ENCODE data around the gene ACTRT2. TPM values are rescaled to one million over a fixed set of nuclear protein-coding genes. Genes with fewer than 3 reads are reported as not detected.

The ACTRT2 gene
- total RNA-seq, result not detected in 2 replicates
- polyA plus RNA-seq (2012), result not detected

DNA sequence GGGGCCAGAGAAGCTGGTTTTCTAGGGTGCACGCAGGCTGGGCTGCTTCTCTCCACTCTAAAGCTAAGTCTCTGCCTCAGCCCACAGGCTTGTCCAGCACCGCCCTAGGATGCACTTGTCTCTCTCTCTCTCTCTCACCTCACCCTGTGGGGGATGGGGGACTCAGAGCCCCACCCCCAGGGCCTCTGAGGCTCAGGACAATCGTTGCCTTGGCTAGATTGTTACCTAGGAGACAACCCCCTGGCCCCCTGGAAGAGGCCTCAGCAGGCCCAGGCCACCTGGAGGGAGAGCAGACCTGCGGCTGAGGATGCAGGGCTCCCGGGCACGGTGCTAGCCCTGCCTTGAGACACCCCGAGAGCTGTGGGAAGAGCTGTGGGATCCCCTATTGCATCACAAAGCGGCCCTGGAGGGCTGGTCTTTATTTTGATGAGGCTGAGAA, at the start of gene ACTRT2:
Gene ACTRT2 (plus strand): TSS at position 235 of the 439 bp plus-strand sequence. CDS start 220 bp downstream, outside the sequence.
- DNase-seq (ENCODE audit: low read depth), result no peak

DNA sequence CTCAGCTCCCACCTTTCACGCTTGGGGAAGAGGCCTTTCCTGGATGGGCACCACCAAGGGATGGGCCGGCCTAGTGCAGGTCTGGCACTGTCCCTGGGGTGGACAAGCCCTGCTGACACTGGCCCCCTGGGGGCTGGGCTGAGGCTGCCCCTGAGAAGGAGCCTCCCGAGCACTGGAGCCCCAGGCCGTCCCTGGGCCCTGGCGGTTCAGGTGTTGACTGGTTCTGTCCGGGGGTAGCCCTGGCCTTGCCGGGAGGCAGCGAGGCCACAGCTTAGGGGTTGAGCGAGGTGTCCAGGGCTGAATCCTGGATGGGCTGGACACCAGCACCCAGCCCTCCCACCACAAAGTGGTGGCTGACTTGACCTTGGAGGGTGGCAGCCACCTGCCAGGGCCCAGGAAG, 49.7 kb upstream of the ACTRT2 start:
- no peak for DNase-seq (ENCODE audit: low read depth)

DNA sequence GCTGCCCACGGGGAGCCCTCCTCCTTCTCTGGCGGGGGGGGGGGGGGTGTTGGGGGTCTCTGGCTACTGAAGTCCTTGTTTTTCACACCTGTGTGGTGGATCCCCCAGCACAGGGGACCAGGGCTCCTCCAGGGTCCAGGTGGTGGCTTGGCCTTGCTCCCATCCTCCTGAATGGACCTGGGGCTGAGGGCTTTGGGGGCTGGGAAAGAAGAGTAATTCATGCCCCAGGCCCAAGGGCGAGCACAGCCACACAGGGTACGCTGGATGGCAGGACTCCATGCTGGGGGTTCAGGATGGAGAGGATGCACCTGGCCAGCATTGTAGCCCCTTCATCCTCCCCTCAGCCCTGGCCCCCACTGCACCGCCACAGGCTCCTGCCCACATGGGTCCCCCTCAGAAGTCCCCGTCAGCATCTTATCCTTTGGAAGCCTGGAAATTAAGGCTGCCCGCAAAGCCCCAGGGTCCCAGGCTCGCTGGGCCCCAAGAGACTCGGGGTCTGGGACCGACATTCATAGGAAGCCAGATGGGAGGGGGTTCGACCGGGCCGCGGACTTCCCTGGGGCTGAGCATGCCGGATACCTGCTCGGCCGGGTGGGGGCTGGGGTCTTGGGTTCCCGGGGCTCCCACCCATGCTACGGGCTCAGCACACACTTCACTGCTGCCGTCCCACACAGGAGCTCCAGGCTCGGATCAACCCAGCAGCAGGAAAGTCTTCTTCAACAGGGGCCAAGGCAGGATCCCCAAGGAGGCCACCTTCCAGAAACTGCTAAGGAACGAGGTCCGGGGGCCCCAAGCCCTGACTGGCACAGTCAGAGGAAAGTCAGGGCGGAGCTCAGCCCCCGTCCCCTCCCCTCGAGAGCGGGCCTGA, 49.0 kb upstream of the ACTRT2 start:
- no peak for DNase-seq (ENCODE audit: low read depth)

DNA sequence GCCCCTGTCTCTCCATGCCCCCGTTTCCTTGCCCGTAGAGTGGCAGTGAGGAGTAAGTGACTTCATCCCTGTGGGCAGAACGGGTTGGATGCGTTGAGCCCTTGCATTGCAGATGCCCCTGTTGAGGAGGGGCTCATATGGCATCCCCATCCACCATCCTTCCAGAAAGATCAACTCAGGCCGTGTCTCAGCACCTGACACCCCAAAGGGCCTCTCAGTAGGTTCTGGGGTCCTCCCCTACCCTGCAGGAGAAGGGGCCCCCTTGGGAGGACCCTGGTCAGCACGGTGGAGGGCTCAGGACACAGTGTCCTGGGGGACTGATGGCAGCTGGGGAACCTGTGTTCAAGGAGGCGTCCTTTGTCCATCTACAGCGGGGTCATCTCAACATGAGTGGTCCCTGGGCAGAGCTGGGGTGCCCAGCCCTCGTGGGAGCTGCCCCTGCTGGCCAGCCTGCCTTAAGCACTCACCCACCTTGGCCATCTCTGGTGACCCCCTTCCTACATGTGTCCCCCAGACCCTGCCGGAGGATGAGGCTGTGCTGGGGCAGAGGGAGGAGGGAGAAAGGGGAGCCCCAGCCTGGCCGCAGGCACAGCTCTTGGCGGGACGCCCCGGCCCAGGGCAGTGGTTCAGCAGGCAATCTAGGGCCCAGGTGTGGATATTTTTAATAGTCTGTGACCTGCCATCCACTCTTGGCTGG, 48.2 kb upstream of the ACTRT2 start:
- DNase-seq (ENCODE audit: low read depth), result no peak

DNA sequence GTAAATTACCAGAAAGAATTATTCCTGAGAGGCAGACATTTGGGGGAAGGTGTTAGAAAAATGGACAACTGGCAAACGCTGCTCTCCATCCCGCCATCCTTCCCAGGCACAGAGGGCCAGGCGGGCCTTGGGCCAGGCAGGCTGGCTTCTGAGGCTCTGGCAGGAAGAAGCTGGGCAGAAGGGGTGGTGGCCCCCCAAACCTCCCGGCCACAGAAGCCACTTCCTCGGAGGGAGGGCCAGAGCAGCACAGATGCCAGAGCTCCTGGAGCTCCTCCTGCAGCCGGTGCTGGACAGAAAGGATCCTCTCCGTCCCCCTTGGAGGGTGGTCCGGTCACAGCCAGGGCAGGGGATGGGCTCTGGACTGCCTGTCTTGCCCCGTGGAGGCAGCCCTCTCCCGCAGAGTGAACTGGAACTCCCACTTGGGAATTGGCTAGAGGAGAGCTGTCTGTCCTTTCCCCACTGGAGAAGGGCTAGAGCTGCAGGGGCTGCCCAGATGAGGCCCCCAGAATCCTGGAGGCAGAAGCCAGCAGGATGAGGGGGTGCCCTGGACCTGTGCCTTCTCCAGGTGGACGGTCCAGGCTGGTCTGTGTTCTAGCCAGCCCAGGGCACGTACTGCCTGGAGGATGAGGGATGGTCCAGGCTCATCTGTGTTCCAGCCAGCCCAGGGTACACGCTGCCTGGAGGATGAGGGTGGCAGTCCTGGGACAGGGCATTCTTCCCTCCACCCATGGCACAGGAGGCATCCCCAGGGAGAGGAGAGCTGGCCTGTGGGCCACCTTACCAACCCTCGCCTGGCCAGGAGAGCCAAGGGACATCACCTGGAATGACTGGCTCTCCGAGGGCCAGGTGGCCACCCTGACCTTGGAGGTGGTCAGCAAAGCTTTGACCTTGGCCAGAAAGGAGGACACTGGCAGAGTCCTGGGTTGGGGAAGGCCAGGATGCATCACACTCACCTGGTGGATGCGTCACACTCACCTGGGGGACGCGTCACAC, 47.4 kb upstream of the ACTRT2 start:
- no peak for DNase-seq (ENCODE audit: low read depth)

DNA sequence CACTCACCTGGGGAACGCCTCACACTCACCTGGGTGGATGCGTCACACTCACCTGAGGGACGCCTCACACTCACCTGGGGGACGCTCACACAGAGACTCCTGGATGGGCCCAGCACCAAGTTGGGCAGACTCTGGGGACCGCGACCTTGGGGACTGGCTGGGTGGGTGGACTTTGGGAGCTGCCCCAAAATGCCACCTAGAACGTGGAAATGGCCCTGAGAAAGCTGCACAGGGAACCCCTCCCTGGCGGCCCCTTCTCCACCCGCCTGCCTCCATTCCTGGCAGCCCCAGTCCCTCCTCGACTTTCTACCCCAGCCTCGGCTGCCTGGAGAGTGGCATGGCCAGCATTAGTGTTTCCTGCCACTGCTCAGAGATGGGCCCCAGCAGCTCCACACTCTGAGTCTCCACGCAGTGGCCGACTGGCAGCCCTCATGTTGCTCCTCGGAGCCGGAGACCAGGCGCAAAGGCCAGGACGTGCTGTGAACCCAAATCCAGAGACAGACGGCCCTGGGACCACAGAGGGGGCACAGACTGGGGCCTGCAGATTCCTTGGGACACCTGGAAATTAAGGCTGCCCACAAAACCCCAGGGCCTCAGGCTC, 46.5 kb upstream of the ACTRT2 start:
- no peak for DNase-seq (ENCODE audit: low read depth)

DNA sequence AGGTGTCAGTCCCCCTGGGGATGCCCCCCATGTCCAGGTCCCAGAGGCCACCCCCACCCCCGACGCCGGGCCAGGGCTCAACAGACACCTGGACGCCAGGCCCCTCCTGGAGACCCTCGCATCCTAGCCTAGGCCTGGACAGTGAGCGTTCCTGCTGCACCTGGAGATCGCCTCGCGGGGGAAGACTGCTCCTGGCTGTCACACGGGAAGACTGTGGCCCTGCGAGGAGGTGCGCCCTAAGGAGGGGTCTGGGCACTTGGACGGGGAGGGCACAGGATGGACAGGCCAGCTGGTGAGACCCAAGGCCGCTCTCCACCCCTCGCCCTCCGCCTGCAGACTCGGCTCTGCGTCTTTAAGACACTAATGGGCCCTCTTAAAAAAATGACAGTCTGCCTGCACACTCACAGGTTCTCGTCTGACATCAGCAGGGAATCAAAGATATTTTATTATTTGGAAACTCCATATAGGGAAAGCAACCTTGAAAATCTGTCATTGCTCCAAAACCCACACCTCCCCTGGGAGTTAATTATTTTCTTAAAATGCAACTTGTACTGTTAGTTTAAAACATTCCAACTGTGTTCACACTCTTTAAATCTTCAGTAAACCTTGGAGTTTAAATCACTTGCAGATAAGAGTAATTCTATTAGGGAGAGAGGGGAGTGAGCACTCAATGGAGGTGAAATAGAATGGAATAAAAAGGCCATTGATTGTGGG, 45.6 kb upstream of the ACTRT2 start:
- DNase-seq (ENCODE audit: low read depth), result no peak

DNA sequence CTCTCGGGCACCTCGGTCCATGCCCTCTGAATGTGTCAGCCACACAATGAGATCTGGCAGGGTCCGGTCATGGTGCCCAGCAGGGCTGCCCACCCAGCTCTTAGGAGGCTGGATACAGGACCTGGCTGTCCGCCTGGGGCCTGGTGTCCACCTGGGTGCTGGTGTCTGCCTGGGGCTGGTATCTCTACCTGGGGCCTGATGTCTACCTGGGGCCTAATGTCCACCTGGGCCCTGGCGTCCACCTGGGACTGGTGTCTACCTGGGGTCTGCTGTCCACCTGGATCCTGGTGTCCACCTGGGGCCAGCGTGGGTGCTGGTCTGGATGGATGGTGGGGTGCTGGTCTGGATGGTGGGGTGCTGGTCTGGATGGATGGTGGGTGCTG, 45.1 kb upstream of the ACTRT2 start:
- no peak for DNase-seq (ENCODE audit: low read depth)

DNA sequence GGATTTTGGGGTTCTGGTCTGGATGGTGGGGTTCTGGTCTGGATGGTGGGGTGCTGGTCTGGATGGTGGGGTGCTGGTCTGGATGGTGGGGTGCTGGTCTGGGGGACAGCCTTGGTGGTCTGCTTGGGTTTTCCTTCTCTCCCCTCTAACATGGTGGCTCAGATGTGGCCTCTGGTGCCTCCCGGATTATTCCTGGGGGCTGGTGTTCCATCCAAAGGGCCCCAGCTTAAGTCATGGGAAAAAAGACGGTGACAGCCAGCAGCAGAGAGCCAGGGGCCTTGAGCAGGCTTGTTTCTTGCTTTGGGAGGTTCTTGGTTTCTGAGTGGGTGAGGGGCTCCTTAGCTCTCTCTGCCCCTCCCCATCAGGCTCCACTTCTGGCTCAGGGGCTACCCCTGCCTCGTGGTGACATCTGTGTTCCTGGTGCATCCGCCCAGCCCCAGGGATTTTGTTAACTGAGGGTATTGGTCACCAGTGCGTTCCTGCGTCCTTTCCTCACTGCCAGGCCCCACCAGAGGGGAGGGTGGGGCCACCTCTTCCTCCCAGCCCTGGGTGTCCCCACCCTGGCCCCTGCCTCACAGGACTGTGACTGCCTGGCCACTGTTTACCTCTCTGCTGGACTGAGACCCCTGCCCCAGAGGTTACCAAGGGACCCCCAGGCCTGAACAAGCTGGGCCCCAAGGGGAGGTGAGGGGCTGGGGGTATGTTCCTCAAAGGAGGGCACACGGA, 43.2 kb upstream of the ACTRT2 start:
- no peak for DNase-seq (ENCODE audit: low read depth)

DNA sequence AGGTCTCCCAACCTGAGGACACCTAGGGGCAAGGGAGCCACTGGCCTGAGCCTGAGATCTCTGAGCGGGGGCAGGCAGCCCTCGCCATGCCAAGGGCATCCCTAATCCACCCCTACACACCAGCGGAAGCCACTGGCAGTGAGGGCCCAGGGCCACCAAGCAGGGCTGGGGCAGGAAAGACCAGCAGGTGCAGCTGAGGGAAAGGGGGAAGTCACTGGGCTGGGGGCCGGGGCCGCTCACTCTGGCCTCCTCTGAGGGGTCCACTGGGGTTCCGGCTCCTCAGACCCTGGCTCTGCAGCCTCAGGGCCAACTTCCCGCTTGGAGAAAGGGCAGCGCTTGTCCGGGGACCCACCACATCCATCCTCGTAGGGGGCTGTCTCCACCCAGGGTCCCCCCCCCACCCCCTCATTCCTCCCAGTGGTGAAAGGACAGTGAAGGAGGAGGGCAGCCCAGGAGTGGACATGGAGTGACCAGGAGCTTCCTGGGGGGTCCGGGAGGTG, 42.5 kb upstream of the ACTRT2 start:
- DNase-seq (ENCODE audit: low read depth), result no peak

DNA sequence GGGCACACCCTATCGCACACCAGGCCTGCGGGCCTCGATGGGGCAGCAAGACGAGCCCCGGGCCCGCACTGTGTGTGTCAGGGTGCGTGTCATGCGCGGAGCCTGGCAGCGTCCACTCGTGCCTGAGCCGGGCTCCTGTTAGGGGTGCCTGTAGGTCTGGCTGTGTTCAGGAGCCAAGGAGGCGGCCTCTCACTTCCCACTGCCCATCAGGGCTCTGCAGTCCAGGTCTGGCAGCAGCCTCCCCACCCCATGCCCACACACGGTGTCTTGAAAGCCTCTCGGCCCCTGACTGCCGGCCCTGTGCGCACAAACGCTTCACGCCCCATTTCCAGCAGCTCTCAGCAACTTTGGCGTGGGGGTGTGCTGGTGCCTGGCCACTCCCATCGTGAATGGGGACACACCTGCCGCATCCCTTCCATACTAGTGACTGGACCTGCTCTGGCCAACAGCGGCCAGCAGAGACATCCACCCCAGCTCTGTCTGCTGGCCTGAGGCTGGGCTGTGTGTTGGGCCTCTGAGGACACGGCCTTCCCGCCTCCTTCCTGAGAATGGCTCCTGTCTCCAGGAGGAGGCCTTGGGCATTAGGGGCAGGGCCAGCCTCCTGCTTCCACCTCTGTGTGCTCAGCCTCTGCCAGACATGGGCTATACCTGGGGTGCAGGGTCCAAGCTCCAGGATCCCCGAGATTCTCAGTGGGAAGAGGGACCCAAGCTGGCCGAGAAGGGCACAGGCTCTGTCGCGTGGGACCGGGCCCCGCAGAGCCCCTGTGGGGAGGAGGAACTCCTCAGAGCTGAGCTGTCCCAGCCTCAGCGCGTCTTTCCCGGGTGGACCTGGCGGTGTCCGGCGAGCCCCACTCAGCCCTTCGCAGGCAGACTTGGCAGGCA, 41.8 kb upstream of the ACTRT2 start:
- no peak for DNase-seq (ENCODE audit: low read depth)

DNA sequence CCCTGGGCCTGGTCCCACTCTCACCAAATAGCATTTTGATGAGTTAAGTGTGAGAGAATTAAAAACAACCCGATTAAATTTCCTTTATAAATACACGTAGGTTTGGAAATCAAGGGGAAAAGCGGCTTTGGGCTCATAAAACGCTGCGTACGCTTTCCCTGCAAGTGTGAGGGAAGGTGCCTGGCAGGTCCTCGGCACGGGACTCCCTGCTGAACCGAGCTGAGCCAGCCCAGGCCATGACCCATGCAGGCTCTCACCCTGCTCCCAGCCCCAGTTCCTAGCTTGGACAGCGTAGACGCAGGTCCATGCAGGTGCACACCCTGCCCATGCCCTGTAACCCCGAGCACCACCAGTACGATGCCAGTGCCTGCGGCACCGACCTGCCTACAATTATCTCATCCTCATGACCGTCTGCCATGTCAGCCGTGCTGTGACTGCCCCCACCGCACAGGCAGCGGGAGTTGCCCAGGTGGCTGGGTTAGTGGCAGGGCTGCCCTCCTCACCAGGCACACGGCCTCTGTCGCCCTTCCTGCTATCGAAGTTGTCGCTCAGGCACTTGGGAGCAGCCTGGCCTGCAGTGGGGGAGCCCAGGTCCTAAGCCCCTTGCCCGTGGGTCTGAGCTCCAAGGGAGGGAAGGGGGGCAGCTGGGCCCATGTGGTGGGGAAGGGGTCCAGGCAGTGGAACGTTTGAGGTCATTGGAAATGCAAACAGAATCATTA, 41.0 kb upstream of the ACTRT2 start:
- no peak for DNase-seq (ENCODE audit: low read depth)

DNA sequence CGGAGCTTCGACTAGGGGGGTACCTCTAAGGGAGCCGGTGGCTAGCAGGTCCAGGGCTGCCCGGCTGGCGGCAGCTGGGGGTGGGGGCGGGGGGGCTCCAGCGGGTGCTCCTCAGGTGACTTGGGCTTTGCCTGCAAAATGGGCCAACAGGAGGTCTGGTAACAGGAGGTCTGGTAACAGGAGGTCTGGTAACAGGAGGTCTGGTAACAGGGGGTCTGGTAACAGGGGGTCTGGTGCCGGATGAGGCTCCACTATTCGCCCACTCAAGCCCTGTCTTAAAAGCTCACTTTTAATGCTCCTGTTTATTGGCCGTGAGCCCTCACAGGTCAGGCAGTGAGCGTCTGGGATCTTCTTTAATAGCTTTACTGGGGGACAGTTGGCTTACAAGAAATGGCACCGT, 40.4 kb upstream of the ACTRT2 start:
- no peak for DNase-seq (ENCODE audit: low read depth)

DNA sequence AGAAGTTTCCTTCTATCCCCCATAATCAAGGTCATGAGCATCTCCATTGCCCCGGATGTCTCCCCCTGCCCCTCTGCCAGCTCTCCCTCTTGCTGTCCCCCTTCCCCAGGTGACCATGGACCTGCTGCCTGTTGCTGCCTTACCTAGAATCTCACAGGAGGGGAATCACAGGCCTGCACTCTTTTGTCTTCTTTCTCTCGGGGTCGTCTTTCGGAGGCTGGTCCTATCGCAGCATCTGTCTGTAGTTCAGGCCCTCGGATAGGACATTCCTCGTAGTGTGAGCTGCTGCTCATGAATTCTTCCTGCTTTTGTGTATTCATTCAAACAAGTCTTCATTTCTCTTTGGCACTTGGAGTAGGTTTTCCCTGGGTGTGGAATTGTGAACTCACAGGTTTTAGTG, 39.9 kb upstream of the ACTRT2 start:
- DNase-seq (ENCODE audit: low read depth), result no peak

DNA sequence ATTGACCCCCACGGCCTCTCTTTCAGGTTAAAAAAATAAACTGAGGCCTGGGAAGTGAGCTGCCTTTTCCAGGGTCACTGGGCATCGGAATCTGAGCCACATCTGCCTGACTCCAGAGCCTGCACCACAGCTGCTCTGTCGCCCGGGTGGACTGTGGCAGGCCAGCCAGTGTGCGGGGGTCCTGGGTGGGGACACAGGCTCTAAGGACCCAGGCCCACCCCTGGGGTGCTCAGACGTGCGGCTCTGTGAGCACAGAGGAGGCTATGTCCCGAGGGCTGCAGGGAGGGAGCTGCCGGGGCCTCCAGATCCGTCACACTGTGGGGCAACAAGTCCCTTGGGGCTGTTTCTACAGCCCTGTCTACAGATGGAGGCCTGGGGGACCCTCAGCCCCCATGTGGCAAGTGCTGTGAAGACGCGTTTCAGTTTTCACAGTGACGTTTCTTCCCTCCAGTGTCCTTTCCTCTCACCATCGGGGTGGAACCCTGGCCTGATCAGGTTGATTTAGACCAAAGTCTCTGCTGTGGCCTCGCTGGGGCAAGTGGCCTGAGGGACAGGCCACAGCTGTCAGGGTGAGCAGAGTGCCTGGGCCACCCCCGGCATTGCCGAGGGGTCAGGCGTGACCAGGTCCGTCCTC, 39.2 kb upstream of the ACTRT2 start:
- no peak for DNase-seq (ENCODE audit: low read depth)

DNA sequence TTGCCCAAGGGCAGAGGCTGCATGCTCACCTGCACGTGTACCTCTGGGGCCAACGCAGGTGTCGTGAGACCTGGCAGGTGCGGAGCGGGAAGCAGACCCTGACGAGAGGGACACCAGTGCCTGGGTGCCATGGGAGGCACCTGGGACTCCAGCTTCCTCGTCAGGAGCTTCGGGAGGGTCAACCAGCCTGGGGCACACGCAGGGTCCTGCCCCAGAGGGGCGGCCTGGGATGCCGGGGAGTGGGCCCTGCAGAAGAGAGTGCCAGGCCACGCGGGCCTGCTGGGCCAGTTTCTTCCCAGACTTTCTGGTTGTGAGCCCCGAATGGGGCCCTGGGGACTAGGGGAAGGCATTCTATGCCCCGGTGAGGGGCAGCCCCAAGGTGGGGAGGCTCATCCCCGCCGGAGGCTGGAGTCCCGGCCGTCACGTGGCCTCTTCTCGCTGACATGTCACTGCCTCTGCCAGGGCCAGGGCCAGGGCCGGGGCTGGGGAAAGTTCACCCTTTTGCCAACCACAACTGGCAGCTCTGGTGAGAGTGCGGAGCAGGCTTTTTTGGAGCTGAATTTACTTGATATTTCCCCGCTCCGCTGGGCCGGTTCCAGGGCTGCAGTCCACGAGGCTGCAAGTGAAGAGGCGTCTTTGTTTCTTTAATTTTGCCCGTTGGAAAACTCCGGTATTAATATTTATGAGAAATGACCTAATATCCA, 38.5 kb upstream of the ACTRT2 start:
- no peak for DNase-seq (ENCODE audit: low read depth)

DNA sequence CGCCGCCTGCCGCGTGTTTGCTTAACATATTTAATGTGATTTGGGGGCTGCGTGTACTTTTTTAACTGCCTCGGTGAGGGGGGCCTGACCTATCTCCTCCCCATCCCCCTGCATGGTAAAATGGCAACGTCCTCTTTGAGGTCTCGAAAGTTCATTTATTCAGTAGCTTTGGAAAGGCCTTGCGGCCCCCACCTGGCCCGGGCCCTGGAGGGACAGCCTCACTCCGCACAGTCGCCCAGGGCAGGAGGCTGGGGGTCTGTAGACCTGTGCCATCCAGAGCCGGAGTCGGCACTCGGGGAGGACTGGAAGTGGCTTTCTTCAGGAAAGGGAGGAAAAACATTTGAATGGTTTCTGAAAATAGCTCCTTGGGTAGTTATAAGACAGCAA, 38.0 kb upstream of the ACTRT2 start:
- no peak for DNase-seq (ENCODE audit: low read depth)
